ENCODE data around the gene ATP7A. TPM values are rescaled to one million over a fixed set of nuclear protein-coding genes. Genes with fewer than 3 reads are reported as not detected.
"Not testable (repeated sequence)": the region's sequence is repeated elsewhere in the genome, so short reads cannot be mapped to it uniquely, and the experiment has no call there.

ATP7A gene
- 1 to 10 TPM; 4.0 to 6.3 (median 5.1) TPM for total RNA-seq

DNA sequence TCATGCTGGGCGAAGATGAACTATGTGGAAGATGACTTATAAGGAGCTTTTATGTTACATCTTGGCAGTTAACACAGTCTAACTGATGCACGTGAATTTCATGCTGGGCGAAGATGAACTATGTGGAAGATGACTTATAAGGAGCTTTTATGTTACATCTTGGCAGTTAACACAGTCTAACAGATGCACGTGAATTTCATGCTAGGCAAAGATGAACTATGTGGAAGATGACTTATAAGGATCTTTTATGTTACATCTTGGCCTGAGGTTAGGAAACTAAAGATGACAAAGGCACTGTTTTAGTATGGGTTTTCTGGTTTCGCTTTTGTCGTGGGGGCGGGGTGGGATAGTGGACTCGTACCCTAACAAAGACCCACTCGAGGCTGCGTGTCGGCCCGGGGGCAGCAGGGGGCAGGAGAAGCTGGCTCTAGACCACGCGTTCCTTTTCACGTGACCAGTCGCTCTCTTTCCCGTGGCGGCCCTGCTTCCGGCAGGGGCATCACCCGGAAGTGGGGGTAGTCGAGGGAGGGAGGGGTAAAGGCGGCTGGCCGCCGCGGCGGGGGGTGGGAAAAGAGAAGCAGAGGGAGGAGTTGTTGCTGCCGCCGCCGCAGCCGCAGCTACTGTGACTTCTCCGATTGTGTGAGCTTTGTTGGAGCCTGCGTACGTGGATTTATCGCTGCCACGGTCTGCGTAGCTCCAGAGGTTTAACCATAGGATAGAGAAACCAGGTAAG is at the start of gene ATP7A:
Gene ATP7A, plus strand, starts transcription at position 586 of the 733 bp plus-strand sequence. CDS start 60,949 bp downstream, outside the sequence.
- H3K27ac ChIP-seq: peak within 1 kb of the TSS; percentile 78 to 91 (median 87)
- no peaks in the 10 kb centered on the region for H3K27me3 ChIP-seq
- intact Hi-C loops (cut with DNase I; ENCODE audit: low total_unique reads): loop anchor here (2.0 to 5.0 kb wide), 2 partner anchors 112 to 195 kb away; partner anchors contain the start of gene PGK1
- in situ Hi-C loops (cut with MboI; ENCODE audit: low sequenced_read_pairs in 4 of 4): loop anchor here in 2 of 4 donors (10.0 to 25.0 kb wide), 2 partner anchors 115 to 202 kb away; partner anchors contain the start of gene PGK1 (in 2 of the 2)
- DNase-seq: peak; percentile 77 to 86
- H3K36me3 ChIP-seq: no peaks in the 10 kb centered on the region
- H3K4me1 ChIP-seq: peaks cover 14% of the 10 kb centered on the region in 2 donors
- ATAC-seq: peak; percentile 95 to 98
- H3K9me3 ChIP-seq: no peaks in the 10 kb centered on the region
- peak; percentile 25 to 65 (median 59) for TF ChIP-seq CTCF (IDR thresholded peaks at IDR 0.05 in 4 of 5, conservative IDR thresholded peaks at IDR 0.05 in 1 of 5)
- TF ChIP-seq POLR2A (IDR thresholded peaks at IDR 0.05): peak; percentile 50 to 56
- H3K4me3 ChIP-seq: peak within 1 kb of the TSS; percentile 62 to 69 (median 65)

DNA sequence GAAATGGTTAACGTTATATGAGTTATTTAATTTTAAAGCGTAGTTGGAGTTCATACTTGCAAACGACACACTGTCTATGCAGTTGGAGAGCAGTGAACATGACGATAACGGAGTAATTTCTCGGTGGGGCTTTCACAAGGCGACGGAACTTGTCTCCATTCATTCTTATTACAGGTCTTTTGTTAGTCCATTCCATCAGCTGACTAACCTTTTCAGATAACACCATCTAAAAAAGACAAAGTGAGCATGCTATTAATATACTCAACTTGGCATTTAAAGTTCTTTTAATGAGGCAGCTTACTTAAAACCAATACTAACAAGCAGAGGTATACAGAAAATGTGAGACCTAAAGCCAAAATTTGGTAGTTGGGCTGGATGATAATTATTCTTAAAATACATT is 35.1 kb upstream of the ATP7A start:
- intact Hi-C loops (cut with DNase I; ENCODE audit: low total_unique reads): no loop called here
- H3K9me3 ChIP-seq: no peaks in the 10 kb centered on the region
- H3K27ac ChIP-seq: no peak overlapping the region
- peaks cover 0 to 17% of the 10 kb centered on the region in 2 donors for H3K36me3 ChIP-seq
- ATAC-seq (no peak), DNase-seq (no peak)
- H3K4me1 ChIP-seq: no peaks in the 10 kb centered on the region
- in situ Hi-C loops (cut with MboI; ENCODE audit: low sequenced_read_pairs in 4 of 4): no loop called here
- TF ChIP-seq POLR2A (IDR thresholded peaks at IDR 0.05): no peak
- no peak for TF ChIP-seq CTCF (IDR thresholded peaks at IDR 0.05 in 4 of 5, conservative IDR thresholded peaks at IDR 0.05 in 1 of 5)
- no peaks in the 10 kb centered on the region for H3K27me3 ChIP-seq
- no peak overlapping the region for H3K4me3 ChIP-seq

DNA sequence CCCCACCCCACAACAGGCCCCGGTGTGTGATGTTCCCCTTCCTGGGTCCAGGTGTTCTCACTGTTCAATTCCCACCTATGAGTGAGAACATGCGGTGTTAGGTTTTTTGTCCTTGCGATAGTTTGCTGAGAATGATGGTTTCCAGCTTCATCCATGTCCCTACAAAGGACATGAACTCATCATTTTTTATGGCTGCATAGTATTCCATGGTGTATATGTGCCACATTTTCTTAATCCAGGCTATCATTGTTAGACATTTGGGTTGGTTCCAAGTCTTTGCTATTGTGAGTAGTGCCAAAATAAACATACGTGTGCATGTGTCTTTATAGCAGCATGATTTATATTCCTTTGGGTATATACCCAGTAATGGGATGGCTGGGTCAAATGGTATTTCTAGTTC is 29.1 kb upstream of the ATP7A start:
- intact Hi-C loops (cut with DNase I; ENCODE audit: low total_unique reads); H3K4me3 ChIP-seq; H3K9me3 ChIP-seq; ATAC-seq; in situ Hi-C loops (cut with MboI; ENCODE audit: low sequenced_read_pairs in 4 of 4); H3K4me1 ChIP-seq; DNase-seq; H3K27ac ChIP-seq; H3K36me3 ChIP-seq; H3K27me3 ChIP-seq: not testable (repeated sequence)

GRCh38 chrX:77892887-77893286 is 17.6 kb upstream of the ATP7A start:
- no peaks in the 10 kb centered on the region for H3K27me3 ChIP-seq
- H3K4me1 ChIP-seq: peaks cover 8 to 16% of the 10 kb centered on the region in 2 donors
- intact Hi-C loops (cut with DNase I; ENCODE audit: low total_unique reads): no loop called here
- in situ Hi-C loops (cut with MboI; ENCODE audit: low sequenced_read_pairs in 4 of 4): loop anchor here in 1 of 4 donors (10.0 kb wide), 1 partner anchor 108 kb away; the partner anchor contains the start of gene ATRX
- H3K9me3 ChIP-seq: no peaks in the 10 kb centered on the region
- no peak overlapping the region for H3K27ac ChIP-seq
- TF ChIP-seq POLR2A (IDR thresholded peaks at IDR 0.05) (no peak), CTCF (IDR thresholded peaks at IDR 0.05 in 4 of 5, conservative IDR thresholded peaks at IDR 0.05 in 1 of 5) (no peak)
- no peak for DNase-seq
- ATAC-seq: no peak
- H3K36me3 ChIP-seq: no peaks in the 10 kb centered on the region
- H3K4me3 ChIP-seq: no peak overlapping the region

GRCh38 chrX:77893713-77894112 is 16.8 kb upstream of the ATP7A start:
- H3K4me1 ChIP-seq: peaks cover 8 to 16% of the 10 kb centered on the region in 2 donors
- peak overlapping the region in 1 of 4 donors; percentile 88 for H3K27ac ChIP-seq
- no peaks in the 10 kb centered on the region for H3K27me3 ChIP-seq
- TF ChIP-seq CTCF (IDR thresholded peaks at IDR 0.05 in 4 of 5, conservative IDR thresholded peaks at IDR 0.05 in 1 of 5) (no peak), POLR2A (IDR thresholded peaks at IDR 0.05) (no peak)
- DNase-seq (no peak), ATAC-seq (no peak)
- intact Hi-C loops (cut with DNase I; ENCODE audit: low total_unique reads) (no loop called here), in situ Hi-C loops (cut with MboI; ENCODE audit: low sequenced_read_pairs in 4 of 4) (loop anchor here in 1 of 4 donors (10.0 kb wide), 1 partner anchor 109 kb away; the partner anchor contains the start of gene ATRX)
- H3K4me3 ChIP-seq: peak overlapping the region in 2 of 4 donors; percentile 77 to 79
- no peaks in the 10 kb centered on the region for H3K9me3 ChIP-seq
- H3K36me3 ChIP-seq: no peaks in the 10 kb centered on the region
